Right lobe of liver (tissue), 6 donors: ENCODE measurements around the gene PTCH2. TPM values are rescaled to one million over a fixed set of nuclear protein-coding genes. Genes with fewer than 3 reads are reported as not detected.

ENCODE experiments used
- ATAC-seq, 4 donors: fragments of 200-7000 bp; cut with Tn5 transposase; one replicate each; pipeline ENCODE4 v1.9.1; 2020; ENCODE audit warnings: mild to moderate bottlenecking in 4 of 4, moderate library complexity in 4 of 4
- DNase-seq, 3 donors: peaks; one replicate each; pipeline ENCODE4 v3.0.0-alpha.2; 2020
- H3K27ac ChIP-seq, 3 donors: fragments of 200-600 bp; one replicate each; pipeline ENCODE4 v1.8.0; 2022
- H3K27me3 ChIP-seq, 2 donors: fragments of 200-600 bp; one replicate each; pipeline ENCODE4 v1.8.0; 2022
- H3K36me3 ChIP-seq, 4 donors: fragments of 200-600 bp; sonication (generic) in 1 of 4; one replicate each; pipeline versions ENCODE4 v1.5.1 to v1.8.0; 2017 to 2022; ENCODE audit warnings: control low read depth in 1 of 4
- H3K4me1 ChIP-seq, 4 donors: fragments of 200-600 bp; sonication (generic) in 1 of 4; one replicate each; pipeline versions ENCODE4 v1.5.1 to v1.8.0; 2017 to 2022; ENCODE audit warnings: control low read depth in 1 of 4
- H3K4me3 ChIP-seq, 3 donors: fragments of 200-600 bp; one replicate each; pipeline ENCODE4 v1.8.0; 2022
- H3K9me3 ChIP-seq, 4 donors: fragments of 200-600 bp; sonication (generic) in 1 of 4; one replicate each; pipeline versions ENCODE4 v1.5.1 to v1.8.0; 2017 to 2022; ENCODE audit warnings: control low read depth in 1 of 4
- CTCF ChIP-seq, 4 donors: fragments of 200-600 bp in 3 of 4; fragments of 450-650 bp in 1 of 4; IDR thresholded peaks; one replicate each; pipeline versions ENCODE4 v1.5.1 to v1.8.0; 2016 to 2022; ENCODE audit warnings: antibody characterized with exemption in 4 of 4, mild to moderate bottlenecking in 2 of 4
- POLR2A ChIP-seq: fragments of 450-650 bp; IDR thresholded peaks from one replicate; pipeline ENCODE4 v1.6.1; 2017; ENCODE audit warnings: antibody characterized with exemption, mild to moderate bottlenecking
- WGBS: methylation state at CpG from one replicate; pipeline ENCODE4 v1.1.6; 2018; ENCODE audit warnings: low coverage, low lambda C conversion rate; ENCODE audit not compliant: insufficient coverage; ENCODE audit errors: missing lambda C conversion rate; 5-methylcytosine and 5-hydroxymethylcytosine counted together
- intact Hi-C, 2 donors: fragments of 100-400 bp; cut with DNase I; formaldehyde crosslinking; loops; one replicate each; pipeline versions ENCODE4 v1.11.2 to v1.14.1; 2022
- total RNA-seq, 6 experiments: library from RNA; depleted of rRNA in 2 of 6; stranded (reverse); fragments of >200 nt in 2 of 6; fragmentation: NEBNext Ultra II Directional in 3 of 6; extraction: Animal tissue kit (Norgen Biotek cat#: 25700) in 3 of 6; gene quantifications; one replicate each; pipeline versions ENCODE4 v1.1.0 to v1.2.4, GENCODE V29; 2016 to 2023
- donor health status: DM: no; HTN: yes; CAD: no.
- donor health status: DM: no; HTN: no; CAD: no.
- donor health status: DM: no; HTN: no; CAD: no.
- donor health status: DM: no; HTN: yes; CAD: no.
- donor health status: DM: no; HTN: yes; CAD: no.

PTCH2 gene
- total RNA-seq, 6 experiments from 2014 or later: 0.19 to 0.68 (median 0.35) TPM

GRCh38 chr1:44790968-44791801 is 51.9 kb downstream of the PTCH2 start:
- 66% methylated on average over 3 of the region's 7 CpGs for WGBS
- intact Hi-C loops: loop anchor here in 1 of 2 donors (5.0 kb wide), 1 partner anchor 36 kb away; no protein-coding TSS in a partner anchor
- Histone ChIP-seq H3K4me1 (peaks cover 0 to 4% (median 0%) of the 10 kb centered on the region in 4 donors), H3K36me3 (no peaks in the 10 kb centered on the region), H3K27me3 (no peaks in the 10 kb centered on the region), H3K27ac (no peak overlapping the region), H3K4me3 (no peak overlapping the region), H3K9me3 (no peaks in the 10 kb centered on the region)
- TF ChIP-seq CTCF (IDR thresholded peaks at IDR 0.05) (no peak), POLR2A (no peak)
- DNase-seq (no peak), ATAC-seq (no peak)

- ATAC-seq (no peak), DNase-seq (no peak)
- Histone ChIP-seq H3K36me3 (no peaks in the 10 kb centered on the region), H3K9me3 (no peaks in the 10 kb centered on the region), H3K4me1 (peaks cover 0 to 20% (median 0%) of the 10 kb centered on the region in 4 donors), H3K4me3 (no peak within 1 kb of the TSS), H3K27ac (no peak within 1 kb of the TSS), H3K27me3 (no peaks in the 10 kb centered on the region)
- intact Hi-C loops: loop anchor here in 1 of 2 donors (10.0 kb wide), 1 partner anchor 47 kb away; no protein-coding TSS in a partner anchor
- TF ChIP-seq CTCF (IDR thresholded peaks at IDR 0.05): no peak
- no peak for TF ChIP-seq POLR2A
- WGBS: 60% methylated on average over 1 of the region's 9 CpGs
These were observed 54.8 kb downstream of the PTCH2 start, which contains the start of gene BEST4 for GRCh38 chr1:44788120-44788860. Gene BEST4, minus strand, starts transcription at chr1:44788170. Its CDS starts 465 bp downstream, at chr1:44787705.

GRCh38 chr1:44787506-44787905 is 55.5 kb downstream of the PTCH2 start:
- ATAC-seq: no peak
- TF ChIP-seq CTCF (IDR thresholded peaks at IDR 0.05) (no peak), POLR2A (no peak)
- Histone ChIP-seq H3K4me1 (peaks cover 0 to 20% (median 0%) of the 10 kb centered on the region in 4 donors), H3K27ac (no peak overlapping the region), H3K27me3 (no peaks in the 10 kb centered on the region), H3K4me3 (no peak overlapping the region), H3K9me3 (no peaks in the 10 kb centered on the region), H3K36me3 (no peaks in the 10 kb centered on the region)
- intact Hi-C loops: loop anchor here in 1 of 2 donors (10.0 kb wide), 1 partner anchor 47 kb away; no protein-coding TSS in a partner anchor
- no peak for DNase-seq
- WGBS: no CpG with 5 or more reads among the region's 10 CpGs

- H3K36me3 ChIP-seq: no peaks in the 10 kb centered on the region
- 58% methylated on average over 7 of the region's 9 CpGs for WGBS
- H3K4me3 ChIP-seq: no peak overlapping the region
- no peaks in the 10 kb centered on the region for H3K9me3 ChIP-seq
- H3K4me1 ChIP-seq: peaks cover 0 to 20% (median 0%) of the 10 kb centered on the region in 4 donors
- DNase-seq: no peak
- ATAC-seq: no peak
- no peak overlapping the region for H3K27ac ChIP-seq
- H3K27me3 ChIP-seq: no peaks in the 10 kb centered on the region
- TF ChIP-seq CTCF (IDR thresholded peaks at IDR 0.05) (no peak), POLR2A (no peak)
- intact Hi-C loops: loop anchor here in 1 of 2 donors (10.0 kb wide), 1 partner anchor 48 kb away; no protein-coding TSS in a partner anchor
These were observed 56.1 kb downstream of the PTCH2 start for GRCh38 chr1:44786841-44787426.
